ENCODE data around the gene LAPTM5.
A peak's percentile ranks its signal among the peaks of the same experiment; 100 is the strongest.

Gene LAPTM5

GRCh38 chr1:30754684-30755171 lies 2.8 kb downstream of the LAPTM5 start:
- no peak for DNase-seq

- DNase-seq: no peak
Observed at GRCh38 chr1:30753660-30754123, 3.9 kb downstream of the LAPTM5 start.

- no peak for DNase-seq
Observed at GRCh38 chr1:30753118-30753517, 4.5 kb downstream of the LAPTM5 start.

- DNase-seq: no peak
Observed at GRCh38 chr1:30752651-30752908, 5.0 kb downstream of the LAPTM5 start.

- no peak for DNase-seq
Observed at GRCh38 chr1:30751830-30752650, 5.5 kb downstream of the LAPTM5 start.

- no peak for DNase-seq
Observed at GRCh38 chr1:30750731-30751291, 6.8 kb downstream of the LAPTM5 start.

- DNase-seq: no peak
Observed at GRCh38 chr1:30749691-30750583, 7.6 kb downstream of the LAPTM5 start.

GRCh38 chr1:30748699-30749401 lies 8.7 kb downstream of the LAPTM5 start:
- DNase-seq: no peak

- DNase-seq: peak; percentile 83
Observed at GRCh38 chr1:30748098-30748698, 9.4 kb downstream of the LAPTM5 start.

GRCh38 chr1:30747033-30748008 lies 10.3 kb downstream of the LAPTM5 start:
- DNase-seq: no peak

- no peak for DNase-seq
Observed at GRCh38 chr1:30746212-30747032, 11.2 kb downstream of the LAPTM5 start.

- no peak for DNase-seq
Observed at GRCh38 chr1:30745834-30746208, 11.8 kb downstream of the LAPTM5 start.

- no peak for DNase-seq
Observed at GRCh38 chr1:30745156-30745833, 12.3 kb downstream of the LAPTM5 start.

- no peak for DNase-seq
Observed at GRCh38 chr1:30744060-30744756, 13.4 kb downstream of the LAPTM5 start.

- no peak for DNase-seq
Observed at GRCh38 chr1:30743584-30744059, 14.0 kb downstream of the LAPTM5 start.

GRCh38 chr1:30742963-30743559 lies 14.5 kb downstream of the LAPTM5 start:
- no peak for DNase-seq

- DNase-seq: no peak
Observed at GRCh38 chr1:30742300-30742962, 15.1 kb downstream of the LAPTM5 start.

Measured in NCI-H1105 (cell line).